GM21528 (cell line): ENCODE measurements around the gene C8A.

Experiments
- ATAC-seq: cut with Tn5 transposase; IDR thresholded peaks from one replicate; pipeline ENCODE4 v1.9.1; 2021; ENCODE audit warnings: mild to moderate bottlenecking, moderate library complexity; ENCODE audit not compliant: unreplicated experiment, low FRiP score

C8A gene

GRCh38 chr1:56963667-56964066 lies 109.1 kb downstream of the C8A start:
- no peak for ATAC-seq

GRCh38 chr1:56964349-56965017 lies 109.9 kb downstream of the C8A start:
- ATAC-seq, result no peak

- ATAC-seq, result no peak
Measured at GRCh38 chr1:56965191-56965590, 110.6 kb downstream of the C8A start.

- ATAC-seq, result no peak
Measured at GRCh38 chr1:56965916-56966697, 111.5 kb downstream of the C8A start, which contains the start of gene C8B. C8B (minus strand) TSS chr1:56966015; CDS start chr1:56965948, 67 bp downstream.

- ATAC-seq, result no peak
Measured at GRCh38 chr1:56966698-56966999, 112.1 kb downstream of the C8A start.

GRCh38 chr1:56967355-56967754 lies 112.8 kb downstream of the C8A start:
- no peak for ATAC-seq
